Stimulated activated CD8-positive, alpha-beta memory T cell treated with anti-CD3 and anti-CD28 coated beads, Interleukin-7, amount 100 ng/mL, for 4 hours (primary cell): ENCODE results near the gene ARHGAP12.
"Not testable (repeated sequence)": the region's sequence is repeated elsewhere in the genome, so short reads cannot be mapped to it uniquely, and the experiment has no call there.

ENCODE experiments used
- DNase-seq, 2 donors: peaks; one replicate each; pipeline ENCODE4 v3.0.0-alpha.2; 2020; ENCODE audit warnings: low read depth in 2 of 2

Gene ARHGAP12

DNA sequence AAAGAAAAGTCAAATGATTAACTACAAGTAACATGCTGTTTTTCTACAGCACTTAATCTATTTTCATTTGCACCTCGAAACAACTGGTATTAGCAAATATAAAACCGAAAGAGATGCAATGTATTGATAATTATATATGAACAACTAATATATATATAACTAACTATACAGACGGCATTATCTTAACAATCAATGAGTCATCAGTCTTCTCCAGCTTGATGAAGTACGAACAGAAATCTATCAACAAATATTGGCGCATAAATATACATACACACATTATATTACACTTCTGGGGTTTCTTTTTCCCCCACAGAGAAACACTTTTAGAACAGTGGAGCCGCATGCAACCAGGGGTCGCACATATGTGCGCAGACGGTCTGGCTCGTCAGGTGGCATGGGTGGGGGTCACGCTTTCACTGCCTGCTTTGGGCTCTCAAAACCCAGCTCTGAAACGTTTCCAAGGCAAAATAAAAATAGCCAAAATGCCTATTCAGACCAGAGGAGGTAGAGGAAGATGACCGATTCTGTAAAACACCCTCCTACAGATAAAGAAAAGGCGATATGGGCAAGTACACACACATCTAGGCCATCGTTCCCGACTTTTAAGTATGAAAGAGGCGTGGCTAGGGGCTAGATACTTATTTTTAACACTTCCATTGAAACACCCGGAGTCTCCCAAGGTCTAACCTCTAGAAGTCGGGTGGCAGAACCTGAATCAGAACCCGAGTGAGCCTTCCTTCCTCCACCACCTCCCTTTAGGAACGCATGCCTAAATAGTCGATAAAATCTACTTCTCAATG lies 1.7 kb downstream of the ARHGAP12 start:
- no peak for DNase-seq

DNA sequence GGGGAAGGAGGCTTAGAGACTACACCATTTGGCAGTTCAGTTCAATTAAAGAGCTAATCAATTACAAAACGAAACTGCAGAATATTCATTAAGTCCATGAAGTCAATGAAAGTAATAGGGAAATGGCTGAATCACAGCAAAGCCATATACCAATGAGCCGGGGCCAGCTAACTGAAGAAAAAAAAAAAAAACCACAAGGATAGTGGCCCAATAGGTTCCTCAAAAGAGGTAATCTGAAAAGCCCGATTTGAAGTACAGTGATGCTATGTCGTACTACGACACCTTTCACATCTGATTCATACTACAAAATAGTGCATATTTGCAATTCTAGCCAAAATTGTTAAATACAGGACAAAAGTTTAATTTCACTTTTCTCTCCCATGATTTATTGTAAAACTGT lies 2.5 kb downstream of the ARHGAP12 start:
- DNase-seq = no peak

DNA sequence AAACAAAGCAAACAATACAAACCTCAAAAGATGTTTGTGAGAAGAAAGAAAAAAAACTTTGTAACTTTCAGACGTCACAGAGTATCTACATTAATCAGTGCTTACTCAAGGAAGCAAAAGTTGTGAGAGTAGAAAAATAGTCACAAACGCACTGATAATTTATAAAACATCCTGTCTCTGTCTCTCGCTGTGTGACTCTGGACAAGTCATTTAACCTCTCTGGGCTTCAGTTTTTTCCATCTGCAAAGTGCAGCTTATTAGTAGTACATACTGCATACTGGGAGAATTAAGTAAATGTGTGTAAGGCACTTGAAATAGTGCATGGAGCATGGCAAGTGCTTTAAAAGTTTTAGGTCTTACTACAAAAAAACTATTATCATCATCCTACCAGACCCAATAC lies 3.8 kb downstream of the ARHGAP12 start:
- DNase-seq = no peak

DNA sequence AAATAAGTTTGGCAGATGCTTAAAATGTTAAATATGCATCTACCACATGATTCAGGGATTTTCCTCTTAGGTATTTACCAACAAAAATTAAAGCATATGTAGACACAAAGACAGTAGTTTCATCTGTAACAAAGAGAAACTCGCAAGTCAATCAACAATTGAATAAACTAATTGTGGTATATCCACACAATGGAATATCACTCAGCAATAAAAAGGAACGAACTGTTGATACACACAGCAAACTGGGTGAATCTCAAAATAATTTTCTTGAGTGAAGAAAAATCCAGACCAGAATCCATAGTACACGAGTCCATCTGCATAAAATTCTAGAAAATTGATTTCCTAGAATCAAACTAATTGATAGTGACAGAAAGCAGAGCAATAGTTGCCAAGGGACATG lies 5.2 kb downstream of the ARHGAP12 start:
- no peak for DNase-seq

DNA sequence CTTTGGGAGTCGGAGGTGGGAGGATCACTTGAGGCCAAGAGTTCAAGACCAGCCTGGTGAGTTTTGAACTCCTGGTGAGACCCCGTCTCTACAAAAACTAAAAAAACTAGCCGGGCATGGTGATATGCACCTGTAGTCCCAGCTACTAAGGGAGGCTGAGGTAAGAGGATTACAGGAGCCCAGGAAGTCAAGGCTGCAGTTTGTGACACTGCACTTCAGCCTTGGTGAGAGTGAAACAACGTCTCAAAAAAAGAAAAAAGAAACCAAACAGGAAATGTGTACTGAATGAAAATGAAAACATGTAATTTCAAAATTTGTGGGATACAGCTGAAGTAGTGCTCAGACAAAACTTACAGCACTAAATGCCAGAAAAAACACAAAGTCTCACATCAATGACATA lies 7.6 kb downstream of the ARHGAP12 start:
- no peak for DNase-seq

DNA sequence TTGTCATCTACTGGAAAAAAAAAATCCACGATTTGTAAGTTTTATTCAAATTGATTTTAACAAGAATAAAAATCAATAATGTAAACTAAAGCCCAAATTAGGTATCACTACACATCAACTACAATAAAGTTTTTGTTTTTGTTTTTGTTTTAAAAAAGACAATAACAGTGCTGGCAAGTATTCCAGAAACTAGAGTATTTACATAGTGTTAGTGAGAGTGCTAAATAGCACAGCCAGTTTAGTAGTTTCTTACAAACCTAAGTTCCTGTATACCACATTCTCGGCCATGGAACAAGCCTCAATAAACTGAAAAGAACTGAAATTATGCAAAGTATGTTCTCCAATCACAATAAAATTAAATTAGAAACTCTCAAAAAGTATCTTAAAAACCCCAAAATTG lies 8.1 kb downstream of the ARHGAP12 start:
- no peak for DNase-seq

DNA sequence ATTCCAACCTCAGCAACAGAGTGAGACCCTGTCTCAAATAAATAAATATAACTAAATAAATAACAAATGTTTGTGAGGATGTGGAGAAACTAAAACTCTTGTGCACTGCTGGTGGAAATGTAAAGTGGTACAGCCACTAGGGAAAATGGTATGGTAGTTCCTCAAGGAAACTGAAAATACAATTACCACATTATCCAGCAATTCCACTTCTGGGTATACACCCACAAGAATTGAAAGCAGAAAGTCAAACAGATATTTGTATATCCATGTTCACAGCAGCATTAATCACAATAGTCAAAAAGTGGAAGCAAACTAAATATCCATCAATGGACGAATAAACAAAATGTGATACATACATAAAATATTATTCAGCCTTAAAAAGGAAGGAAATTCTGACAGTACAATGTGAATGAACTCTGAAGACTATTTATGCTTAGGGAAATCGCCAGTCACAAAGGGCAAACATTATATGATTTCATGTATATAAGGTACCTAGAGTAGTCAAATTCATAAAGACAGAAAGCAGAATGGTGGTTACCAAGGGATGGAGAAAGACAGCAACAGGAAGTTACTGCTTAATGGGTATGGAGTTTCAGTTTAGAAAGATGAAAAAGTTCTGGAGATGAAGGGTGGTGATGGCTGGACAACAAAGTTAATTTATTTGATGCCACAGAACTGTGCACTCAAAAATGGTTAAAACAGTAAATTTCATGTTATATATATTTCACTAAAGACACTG lies 9.8 kb downstream of the ARHGAP12 start:
- DNase-seq = no peak

DNA sequence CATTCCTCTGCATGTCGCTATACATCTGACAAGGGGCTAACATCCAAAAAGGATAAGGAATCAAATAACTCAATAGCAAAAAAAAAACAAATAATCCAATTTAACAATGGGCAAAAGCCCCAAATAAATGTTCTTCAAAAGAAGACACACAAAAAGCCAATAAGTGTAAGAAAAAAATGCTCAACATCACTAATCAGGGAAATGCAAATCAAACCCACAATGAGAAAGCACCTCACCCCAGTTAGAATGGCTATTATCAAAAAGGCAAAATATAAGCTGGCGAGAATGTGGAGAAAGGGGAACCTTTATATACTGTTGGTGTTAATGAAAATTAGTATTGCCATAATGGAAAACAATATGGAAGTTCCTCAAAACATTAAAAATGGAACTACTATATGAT lies 14.3 kb downstream of the ARHGAP12 start:
- DNase-seq = no peak

DNA sequence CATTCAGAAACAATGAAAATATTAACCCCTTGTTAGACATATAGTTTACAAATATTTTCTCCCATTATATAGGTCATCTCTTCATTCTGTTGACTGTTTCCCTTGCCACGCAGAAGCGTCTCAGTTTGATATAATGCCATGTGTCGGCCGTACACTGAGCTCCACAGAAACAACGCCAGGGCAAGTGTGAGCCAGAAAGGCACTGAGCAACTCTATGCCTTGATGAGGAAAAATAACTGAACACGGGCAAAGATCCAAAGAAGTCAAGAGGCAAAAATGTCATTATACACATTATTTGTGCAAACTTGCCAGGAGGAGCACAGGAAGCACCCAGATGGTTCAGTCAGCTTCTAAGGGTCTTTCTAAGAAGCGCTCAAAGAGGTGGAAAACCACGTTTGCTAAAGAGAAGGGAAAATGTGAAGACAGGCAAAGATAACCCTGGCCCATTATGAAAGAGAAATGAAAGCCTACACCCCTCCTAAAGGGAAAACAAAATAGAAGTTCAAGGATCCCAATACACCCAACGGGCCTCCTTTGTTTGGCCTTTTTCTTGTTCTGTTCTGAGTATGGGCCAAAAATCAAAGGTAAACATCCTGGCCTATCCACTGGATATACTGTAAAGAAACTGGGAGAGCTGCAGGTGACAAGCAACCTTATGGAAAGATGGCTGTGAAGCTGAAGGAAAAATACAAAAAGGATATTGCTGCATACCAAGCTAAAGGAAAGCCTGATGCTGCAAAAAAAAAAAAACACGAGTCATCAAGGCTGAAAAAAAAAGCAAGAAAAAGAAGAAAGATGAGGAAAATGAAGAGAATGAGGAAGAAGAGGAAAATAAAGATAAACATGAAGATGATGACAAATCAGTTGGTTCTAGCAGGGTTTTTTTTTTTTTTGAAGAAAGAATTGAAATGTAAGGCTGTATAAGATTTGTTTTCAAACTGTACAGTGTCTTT lies 15.5 kb downstream of the ARHGAP12 start:
- DNase-seq = no peak

DNA sequence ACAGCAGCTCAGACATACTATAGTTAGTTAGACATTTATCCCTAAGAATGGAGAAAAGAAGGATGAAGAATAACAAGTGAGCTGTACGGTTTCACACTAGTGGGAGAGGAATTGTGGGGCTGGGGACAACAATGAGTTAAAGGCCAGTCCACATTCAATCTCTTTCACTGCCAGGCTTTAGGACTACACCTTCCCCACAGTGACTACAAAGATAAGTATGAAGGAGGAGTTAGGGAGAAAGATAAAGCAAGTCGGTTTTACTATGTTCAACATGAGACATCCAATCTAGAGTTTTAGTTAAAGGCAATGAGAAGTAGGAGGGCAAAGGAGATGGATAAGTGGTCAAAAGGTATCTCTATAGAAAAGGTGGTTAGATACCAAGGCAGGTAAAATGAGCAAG lies 16.3 kb downstream of the ARHGAP12 start:
- DNase-seq = no peak

DNA sequence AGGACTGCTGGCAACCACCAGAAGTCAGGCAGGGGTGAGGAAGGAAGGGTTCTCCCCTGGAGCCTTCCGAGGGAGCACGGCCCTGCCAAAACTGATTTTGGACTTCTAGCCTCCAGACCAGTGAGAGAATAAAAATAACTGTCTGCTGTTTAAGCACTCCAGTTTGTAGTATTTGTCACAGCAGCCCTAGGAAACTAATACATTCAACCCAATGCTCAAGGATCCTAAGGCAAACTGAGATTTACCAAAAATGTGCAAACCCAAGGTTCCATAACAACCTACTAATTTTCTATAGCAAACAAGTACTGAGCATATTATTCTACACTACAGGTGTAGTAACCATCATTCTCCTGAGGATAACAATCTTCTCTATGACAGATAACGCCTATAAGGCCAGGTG lies 18.6 kb downstream of the ARHGAP12 start:
- no peak for DNase-seq

DNA sequence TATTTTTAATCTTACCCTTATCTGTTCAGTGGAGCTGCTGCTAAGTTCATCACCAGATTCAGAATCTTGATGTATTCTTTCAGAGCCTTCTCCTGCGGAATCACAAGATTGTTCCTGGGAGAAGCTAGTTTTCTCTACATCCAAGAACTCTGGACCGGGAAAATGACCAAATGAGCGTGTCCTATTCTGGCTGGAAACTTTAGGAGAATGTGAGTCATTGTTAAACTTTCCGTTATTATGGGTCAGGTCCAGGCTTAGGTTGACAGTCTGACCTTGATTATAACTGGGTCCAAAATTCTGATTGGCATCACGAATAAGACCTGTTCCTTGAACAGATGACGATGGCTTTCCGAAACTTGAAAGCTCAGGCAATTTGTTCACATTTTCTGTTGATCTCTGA lies 20.5 kb downstream of the ARHGAP12 start:
- DNase-seq = no peak

DNA sequence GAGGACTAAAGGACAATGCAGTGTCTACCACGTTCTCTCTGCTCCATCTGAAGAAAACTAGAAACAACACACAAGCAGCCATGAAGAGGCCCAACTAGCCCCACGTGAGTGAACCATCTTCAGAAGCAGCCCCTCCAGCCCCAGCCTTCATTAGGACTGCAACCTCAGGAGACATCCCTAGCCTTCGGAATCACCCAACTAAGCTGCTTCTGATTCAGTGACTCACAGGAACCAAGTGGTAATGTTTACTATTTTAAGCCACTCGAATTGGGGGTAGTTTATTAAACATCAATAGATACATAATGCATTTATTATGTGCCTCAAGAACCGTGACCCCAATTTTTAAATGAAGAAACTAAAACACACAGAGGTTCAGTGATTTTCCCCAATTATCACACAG lies 22.6 kb downstream of the ARHGAP12 start:
- no peak for DNase-seq

DNA sequence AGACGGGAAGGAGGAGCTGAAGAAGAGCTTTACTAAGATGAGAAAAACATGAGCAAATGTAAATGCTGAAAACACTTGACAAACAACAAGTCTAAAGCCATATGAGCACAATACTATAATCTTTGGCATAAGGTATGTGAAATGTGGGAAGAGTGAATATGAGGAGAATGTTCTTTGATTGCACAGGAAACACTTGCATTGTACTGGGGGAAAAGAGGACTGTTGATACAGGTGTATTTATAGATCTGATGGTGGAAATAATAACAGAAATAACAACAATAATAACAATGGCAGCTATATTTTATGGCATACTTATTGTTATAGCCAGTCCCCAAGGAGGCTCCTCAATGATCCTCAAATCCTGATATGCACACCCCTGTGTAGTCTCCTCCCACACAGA lies 23.0 kb downstream of the ARHGAP12 start:
- no peak for DNase-seq

DNA sequence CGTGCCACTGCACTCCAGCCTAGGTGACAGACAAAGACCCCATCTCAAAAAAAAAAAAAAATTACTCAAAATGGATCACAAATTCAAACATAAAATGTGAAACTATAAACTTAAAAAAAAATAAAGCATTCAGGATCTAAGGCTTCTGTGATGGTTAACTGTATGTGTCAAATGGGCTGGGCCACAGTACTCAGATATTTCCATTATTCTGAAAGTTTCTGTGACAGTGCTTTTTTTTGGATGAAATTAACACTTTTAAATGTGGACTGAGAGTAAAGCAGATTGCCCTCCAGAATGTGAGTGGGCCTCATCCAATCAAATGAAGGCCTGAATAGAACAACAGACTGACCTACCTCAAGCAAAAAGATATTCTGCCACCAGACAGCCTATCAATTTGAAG lies 26.0 kb downstream of the ARHGAP12 start:
- no peak for DNase-seq

DNA sequence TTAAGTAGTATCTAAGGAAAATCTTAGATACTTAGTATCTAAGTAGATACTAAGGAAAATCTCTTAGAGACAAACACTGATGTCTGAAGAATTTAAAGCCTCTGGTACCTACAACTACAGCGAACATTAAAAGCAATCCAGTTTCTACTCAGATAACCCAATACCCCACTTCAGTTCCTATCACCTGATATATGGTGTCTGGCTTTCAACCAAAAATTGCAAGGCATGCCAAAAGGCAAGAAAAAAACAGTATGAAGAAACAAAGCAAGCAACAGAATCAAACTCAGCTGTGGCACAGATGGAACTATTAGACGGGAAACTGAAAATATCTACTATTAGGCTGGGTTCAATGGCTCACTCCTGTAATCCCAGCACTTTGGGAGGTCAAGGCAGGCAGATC lies 31.1 kb downstream of the ARHGAP12 start:
- no peak for DNase-seq

DNA sequence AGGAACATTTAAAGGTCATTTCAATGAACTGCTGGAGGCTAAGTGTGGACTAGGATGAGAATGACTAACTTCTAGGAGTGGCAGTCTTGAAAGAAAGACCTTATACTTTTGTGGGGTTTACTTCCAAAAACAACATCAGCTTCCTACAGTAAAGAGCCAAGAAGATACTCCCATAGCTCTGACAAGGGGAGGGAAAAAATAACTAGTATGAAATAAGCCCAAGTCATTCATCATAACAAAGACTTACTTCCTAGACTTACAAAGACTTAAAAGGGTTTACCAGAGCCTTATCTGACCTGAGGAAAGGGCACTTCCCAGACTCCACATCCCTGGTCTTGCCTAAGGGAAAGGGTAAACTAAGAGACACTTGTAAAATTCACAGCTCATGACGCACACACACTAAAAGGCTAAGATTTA lies 31.7 kb downstream of the ARHGAP12 start:
- no peak for DNase-seq

DNA sequence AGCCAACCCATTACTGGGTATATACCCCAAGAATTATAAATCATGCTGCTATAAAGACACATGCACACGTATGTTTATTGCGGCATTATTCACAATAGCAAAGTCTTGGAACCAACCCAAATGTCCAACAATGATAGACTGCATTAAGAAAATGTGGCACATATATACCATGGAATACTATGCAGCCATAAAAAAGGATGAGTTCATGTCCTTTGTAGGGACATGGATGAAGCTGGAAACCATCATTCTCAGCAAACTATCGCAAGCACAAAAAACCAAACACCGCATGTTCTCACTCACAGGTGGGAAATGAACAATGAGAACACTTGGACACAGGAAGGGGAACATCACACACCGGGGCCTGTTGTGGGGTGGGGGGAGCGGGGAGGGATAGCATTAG lies 32.9 kb downstream of the ARHGAP12 start:
- DNase-seq = not testable (repeated sequence)

DNA sequence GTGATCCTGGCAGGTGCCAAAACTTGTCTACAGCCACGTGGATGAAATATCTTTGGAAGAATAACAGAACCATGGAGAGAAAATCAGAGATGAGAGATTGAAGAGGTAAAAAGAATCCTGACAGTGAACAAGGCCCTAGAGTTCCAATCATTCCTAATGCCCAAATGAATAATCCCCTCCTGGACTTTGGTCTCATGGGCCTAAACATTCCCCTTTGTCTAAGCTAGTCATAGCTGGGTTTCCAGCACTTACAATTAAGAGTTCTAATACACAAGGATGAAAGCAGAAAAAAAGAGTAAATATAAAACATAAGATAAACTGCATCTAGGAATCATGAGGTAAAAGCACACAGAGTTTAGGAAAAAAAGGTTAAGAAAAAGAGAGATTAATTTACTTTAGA lies 40.2 kb downstream of the ARHGAP12 start:
- no peak for DNase-seq

DNA sequence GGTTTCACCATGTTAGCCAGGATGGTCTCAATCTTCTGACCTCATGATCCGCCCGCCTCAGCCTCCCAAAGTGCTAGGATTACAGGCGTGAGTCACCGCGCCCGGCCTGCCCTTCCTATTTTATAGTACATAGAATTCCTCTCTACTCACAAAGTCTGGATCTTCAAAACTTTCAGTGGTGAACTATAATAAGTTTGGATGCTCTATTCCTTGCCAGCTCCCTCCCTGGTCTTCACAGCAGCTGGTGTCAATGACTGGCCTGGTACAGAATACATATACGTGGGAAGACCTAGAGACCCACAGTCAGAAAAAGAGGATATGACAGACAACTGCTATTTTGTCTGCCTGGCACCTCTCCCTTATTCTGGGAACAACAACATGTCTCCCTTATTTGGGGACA lies 40.8 kb downstream of the ARHGAP12 start:
- no peak for DNase-seq

DNA sequence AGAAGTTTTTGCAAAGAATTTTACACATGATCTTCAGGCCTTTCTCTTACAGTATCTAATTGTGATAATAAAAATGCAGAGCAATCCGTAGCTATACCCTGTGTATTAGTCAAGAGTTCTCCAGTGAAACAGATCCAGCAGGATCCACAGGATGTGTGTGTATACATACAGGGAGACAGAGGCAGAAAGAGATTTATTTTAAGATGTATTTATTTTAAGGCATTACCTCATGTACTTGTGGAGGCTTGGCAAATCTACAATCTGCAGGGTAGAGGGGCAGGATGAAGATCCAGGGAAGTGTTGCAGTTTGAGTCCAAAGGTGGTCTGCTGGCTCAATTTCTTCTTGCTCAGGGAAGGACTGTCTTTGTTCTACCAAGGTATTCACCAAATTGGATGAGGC lies 41.7 kb downstream of the ARHGAP12 start:
- DNase-seq = no peak

DNA sequence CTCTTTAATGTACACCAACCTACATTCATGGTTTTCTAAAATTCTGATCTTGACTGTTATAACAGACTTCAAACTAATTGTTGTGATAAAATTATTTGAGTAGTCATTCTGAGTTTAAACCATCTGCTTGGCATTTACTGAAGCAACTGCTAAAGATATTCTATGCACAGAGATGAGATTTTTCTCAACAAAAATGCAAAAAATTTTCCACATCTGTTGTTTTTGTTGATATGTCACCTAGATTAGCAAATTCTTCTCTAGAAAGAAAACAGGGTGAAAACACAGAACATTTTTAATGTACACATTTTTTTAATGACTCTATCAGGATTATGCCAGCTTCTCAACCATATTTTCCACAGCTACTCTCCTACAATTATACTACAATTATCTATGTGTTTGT lies 42.7 kb downstream of the ARHGAP12 start:
- no peak for DNase-seq
